Mammary epithelial cell (primary cell): Measurements from ENCODE around the gene FHIT.

Experiments used
- CTCF ChIP-seq, 2 donors: IDR thresholded peaks in 1 of 2; conservative IDR thresholded peaks in 1 of 2; 2 replicates each; pipeline ENCODE4 v1.5.1; 2011 to 2012; ENCODE audit warnings: inconsistent platforms in 2 of 2, low read length in 2 of 2, mild to moderate bottlenecking in 2 of 2, control low read depth in 1 of 2, low read depth in 1 of 2; ENCODE audit not compliant: insufficient read depth in 1 of 2; ENCODE audit errors: extremely low read depth in 1 of 2
- EZH2 ChIP-seq: IDR thresholded peaks from 2 replicates; pipeline ENCODE4 v1.6.1; 2012; ENCODE audit warnings: low read length, inconsistent platforms, borderline replicate concordance

- TF ChIP-seq EZH2 (no peak), CTCF (conservative IDR thresholded peaks at IDR 0.05 in 1 of 2, IDR thresholded peaks at IDR 0.05 in 1 of 2; ENCODE audit: extremely low read depth in 1 of 2, insufficient read depth in 1 of 2, low read depth in 1 of 2, low read length in 2 of 2) (no peak)
These were observed 51.4 kb downstream of the FHIT start for GRCh38 chr3:61199843-61200242.
